HG03439 (cell line): Measurements from ENCODE around the gene FBXO46.
"Not testable (repeated sequence)": the region's sequence is repeated elsewhere in the genome, so short reads cannot be mapped to it uniquely, and the experiment has no call there.

Experiments
- ATAC-seq: cut with Tn5 transposase; IDR thresholded peaks from one replicate; pipeline ENCODE4 v1.9.1; 2021; ENCODE audit warnings: mild to moderate bottlenecking, moderate library complexity; ENCODE audit not compliant: unreplicated experiment

Gene FBXO46

DNA sequence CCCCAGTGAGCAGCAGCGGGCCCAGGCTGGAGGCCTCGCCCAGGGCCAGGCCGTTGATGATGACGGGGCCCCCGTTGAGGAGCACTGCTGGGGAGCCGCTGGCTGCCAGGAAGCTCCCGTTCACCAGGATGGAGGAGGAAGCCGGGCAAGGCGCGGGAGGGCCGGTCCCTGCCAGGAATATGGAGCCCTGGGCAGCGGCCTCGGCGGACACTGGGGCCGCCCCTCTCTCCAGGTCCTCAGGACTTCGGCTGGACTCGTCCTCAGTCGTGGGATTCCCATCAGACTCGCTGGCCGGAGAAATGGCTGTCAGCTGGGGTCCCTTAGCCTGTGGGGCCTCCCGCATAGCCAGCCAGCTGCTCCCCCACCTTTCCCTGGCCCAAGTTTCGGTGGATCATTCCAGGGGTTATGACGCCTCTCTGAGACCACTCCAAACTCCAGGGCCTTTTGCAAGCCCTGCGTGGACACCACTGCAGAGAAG, 36.2 kb upstream of the FBXO46 start:
- ATAC-seq: no peak

DNA sequence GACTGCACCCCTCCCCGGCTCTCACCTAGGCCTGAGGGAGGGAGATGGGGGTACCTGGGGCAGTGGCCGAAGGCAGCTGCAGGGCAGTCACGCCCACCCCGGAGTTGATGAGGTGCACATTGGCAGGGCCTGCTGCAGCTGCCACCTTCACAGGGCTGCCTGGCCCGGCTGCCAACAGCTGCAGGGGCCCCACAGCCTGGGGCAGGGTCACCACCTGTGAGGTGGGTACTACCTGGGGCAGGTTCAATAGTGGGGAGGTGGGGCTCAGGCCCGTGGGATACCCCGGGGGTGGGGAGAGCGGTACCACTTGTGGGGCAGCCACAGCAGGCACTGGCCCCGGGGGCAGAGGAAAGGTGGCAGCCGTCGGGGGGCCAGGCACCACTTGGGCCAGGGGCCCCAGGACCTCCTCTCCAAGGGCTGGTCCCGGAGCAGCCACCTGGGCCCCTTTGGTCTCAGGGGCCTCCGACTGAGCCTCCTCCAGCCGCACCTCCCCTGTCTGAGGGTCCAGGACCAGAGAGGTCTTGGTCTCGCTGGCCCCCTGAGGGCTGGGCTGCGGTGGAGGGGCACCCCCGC, 35.7 kb upstream of the FBXO46 start:
- ATAC-seq: no peak

DNA sequence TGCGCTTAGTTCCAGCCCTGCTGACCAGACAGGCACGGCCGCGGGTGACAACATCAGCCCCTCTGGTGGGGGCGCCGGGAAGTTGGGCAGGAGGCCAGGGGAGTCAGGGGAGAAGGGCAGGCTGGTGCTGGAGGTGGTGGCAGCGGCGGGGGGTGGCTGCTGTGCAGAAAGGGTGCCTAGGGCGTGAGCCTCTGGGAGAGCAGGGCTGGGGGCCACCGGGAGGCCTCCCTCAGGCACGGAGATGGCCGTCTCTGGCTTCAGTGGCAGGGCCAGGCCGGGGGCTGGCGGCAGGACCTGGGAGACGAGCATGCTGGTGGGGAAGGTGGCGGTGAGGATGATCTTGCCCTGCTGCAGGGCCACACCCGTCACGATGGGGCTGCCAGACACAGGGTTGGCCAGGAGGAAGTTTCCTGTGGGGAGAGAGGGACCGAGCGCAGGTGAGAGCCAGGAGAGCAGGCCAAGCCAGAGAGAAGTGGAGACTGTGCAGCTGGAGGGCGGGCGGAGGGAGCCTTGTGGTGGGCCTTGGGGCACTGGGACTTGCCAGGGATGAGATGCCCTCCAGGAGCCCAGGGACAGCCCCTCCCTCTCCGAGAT, 35.1 kb upstream of the FBXO46 start:
- no peak for ATAC-seq

- no peak for ATAC-seq
Measured at GRCh38 chr19:45764945-45765701, 34.4 kb upstream of the FBXO46 start.

DNA sequence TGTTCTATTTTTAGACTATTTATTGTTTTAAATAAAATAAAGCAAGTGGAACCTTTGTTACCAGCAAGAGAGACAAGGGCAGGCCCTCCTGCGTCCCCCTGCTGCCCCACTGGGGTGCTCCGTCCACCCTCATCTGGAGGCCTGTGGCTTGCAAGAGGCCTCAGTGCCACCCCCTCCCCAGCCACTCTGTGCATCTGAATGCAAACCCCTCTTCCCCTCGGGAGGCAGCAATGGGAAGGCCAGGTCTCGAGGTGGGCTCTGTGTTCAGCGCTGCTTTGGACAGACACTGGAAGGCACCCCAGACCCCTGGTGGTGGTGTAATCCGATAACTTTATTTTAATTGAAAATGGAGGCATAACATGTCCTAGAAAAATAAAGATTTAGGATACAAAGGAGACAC, 33.8 kb upstream of the FBXO46 start:
- ATAC-seq: no peak

DNA sequence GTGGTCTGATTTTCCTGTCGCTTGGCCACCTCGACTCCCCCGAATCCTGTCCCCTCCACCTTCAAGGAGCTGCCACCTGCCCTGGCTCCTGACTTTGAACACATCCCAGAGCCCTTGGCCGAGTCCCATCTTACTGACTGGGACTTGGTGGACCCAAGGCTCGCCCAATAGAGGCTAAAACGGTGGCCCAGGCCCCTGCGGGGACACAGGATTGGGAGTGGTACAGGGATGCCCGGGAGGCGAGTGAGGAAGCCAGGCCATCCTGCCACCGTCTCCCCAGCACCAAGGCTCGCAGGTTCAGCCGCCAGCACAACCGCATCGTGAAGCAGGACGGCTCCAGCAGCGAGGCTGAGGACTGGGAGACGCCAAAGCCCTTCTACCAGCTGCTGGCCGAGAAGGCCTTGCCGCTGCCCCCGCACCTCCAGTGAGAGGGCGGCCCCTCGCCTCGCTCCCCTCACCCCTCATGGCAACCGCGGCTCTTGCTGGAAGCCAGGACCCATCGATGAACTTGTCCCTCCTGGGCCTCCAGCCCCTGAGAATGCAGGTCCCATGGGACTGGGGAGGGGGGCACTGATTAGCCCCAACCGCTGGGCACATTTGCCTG, 33.1 kb upstream of the FBXO46 start:
- ATAC-seq: no peak

DNA sequence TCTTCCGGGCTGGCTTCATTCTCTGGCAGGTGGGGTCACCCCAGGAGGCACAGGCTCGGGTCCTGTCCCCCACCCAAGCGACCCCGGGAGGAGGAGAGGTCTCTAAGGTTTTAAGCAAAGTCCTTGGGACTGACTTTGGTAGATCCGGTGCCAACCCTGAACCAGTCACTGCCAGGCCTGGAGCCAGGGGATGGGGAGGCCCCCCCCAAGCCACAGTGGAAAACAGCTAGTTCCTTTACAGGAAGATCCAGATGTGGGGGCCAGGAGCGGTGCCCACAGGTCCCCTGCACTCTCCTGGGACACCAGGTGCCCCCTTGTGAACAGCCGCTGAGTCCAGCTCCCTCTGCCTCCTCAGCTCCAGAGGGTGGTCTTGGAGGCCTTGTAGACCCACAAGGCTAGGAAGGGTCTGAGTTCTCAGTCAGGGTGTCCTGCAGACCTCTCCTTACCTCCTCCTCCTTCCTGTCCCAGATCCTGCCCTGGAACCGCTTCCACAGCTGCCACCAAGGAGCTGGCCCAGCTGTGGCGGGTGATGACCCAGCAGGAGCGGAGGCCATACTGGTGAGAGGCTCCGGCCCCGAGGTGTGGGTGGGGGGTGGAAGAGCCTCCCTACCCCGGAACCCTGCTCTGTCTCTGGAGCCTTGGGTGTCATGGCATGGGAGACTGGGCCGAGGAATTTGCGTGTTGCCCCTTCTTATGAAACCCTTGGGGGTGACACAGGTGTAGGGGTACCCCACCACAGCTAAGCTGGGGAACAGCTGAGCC, 32.4 kb upstream of the FBXO46 start:
- ATAC-seq: no peak

GRCh38 chr19:45761714-45762113, 31.0 kb upstream of the FBXO46 start:
- no peak for ATAC-seq

DNA sequence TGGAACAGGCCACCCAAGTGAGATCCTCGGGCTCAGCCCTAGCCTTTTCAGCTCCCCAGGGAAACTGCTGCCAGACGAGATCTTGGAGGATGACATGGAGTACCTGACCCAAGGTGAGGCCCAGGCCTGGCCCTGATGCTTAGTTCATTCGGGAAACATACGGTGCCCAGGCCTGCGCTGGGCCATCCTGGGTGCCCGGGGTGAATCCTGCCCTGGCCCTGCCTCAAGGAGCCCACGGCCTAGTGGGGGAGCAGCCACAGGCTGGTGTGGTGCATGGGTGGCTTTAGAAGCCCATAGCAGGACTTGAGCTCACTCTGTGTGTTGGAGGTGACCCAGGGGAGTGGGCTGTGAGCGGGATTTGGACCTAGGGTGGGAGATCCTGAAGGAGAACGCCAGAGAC, 28.2 kb upstream of the FBXO46 start:
- ATAC-seq: no peak

DNA sequence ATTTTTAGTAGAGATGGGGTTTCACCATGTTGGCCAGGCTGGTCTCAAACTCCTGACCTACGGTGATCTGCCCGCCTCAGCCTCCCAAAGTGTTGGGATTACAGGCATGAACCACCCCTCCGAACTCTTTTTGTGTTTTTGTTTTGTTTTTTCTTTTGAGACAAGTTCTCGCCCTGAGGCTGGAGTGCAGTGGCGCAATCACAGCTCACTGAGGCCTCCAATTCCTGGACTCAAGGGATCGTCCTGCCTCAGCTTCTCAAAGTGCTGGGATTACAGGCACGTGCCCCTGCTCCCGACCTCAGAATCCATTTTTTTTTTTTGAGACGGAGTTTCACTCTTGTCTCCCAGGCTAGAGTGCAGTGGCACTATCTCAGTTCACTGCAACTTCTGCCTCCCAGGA, 27.0 kb upstream of the FBXO46 start:
- no peak for ATAC-seq

DNA sequence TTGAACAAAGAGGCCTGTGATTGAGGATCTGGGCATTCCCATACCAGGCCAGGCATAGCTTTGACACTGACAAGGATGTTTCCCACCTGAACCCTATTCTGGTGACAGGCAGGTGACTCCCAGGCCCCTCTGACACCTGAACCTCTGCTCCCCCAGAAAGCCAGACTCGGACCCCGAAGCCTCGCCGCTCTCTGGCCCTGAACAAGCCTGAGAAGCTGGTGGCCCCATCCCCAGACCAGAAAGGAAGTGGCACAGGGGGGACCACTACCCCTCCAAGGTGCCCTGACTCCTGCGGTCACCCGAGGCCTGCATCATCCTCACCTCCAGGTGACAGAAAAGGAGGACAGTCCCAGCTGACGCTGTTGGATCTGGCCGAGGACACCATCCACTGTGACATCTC, 23.6 kb upstream of the FBXO46 start:
- ATAC-seq: no peak

GRCh38 chr19:45753548-45753947, 22.9 kb upstream of the FBXO46 start:
- no peak for ATAC-seq

- no peak for ATAC-seq
Measured at GRCh38 chr19:45752639-45753038, 21.9 kb upstream of the FBXO46 start.

DNA sequence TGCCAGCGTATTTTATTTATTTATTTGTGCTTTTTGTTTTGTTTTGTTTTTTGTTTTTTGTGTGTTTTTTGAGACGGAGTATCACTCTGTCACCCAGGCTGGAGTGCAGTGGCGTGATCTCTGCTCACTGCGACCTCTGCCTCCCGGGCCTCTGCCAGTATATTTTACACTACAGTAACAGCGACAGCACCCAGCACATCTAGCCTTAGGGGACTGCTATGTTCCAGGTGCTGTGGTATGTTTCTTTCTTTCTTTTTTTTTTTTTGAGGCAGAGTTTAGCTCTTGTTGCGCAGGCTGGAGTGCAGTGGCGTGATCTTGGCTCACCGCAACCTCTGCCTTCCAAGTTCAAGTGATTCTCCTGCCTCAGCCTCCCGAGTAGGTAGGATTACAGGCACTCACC, 20.8 kb upstream of the FBXO46 start:
- not testable (repeated sequence) for ATAC-seq

GRCh38 chr19:45747513-45747912, 16.8 kb upstream of the FBXO46 start:
- no peak for ATAC-seq

- no peak for ATAC-seq
Measured at GRCh38 chr19:45746866-45747265, 16.2 kb upstream of the FBXO46 start.

DNA sequence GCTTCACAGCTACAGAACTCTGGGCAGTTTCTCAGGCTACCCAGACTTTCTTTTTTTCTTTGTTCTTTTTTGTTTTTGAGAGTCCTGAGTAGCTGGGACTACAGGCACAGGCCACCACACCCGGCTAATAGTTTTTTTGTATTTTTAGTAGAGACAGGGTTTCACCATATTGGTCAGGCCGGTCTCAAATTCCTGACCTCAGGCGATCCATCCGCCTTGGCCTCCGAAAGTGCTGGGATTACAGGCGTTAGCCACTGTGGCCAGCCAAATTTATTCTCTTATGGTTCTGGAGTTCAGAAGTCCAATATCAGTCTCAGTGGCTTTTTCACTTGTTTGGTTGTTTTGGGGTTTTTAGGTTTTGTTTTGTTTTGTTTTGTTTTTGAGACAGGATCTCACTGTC, 14.9 kb upstream of the FBXO46 start:
- no peak for ATAC-seq

DNA sequence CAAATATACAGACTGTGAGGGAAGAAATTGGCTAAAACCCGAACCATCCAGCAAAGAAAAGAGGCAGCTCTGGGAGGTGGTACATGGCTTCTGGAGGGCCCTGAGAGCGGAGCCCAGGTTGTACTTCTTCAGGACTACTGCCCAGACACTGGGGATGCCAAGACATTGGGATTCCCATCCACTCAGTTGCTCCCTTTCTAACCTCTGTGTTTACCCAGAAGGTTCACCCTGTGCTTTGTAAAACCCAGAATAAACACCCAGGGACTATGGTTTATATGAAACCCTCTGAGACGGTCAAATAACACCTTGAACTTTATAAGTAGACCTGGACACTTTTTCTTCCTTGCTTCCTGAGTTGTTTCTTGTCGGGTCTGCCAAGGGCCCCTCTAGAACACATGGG, 12.3 kb upstream of the FBXO46 start:
- ATAC-seq: no peak

DNA sequence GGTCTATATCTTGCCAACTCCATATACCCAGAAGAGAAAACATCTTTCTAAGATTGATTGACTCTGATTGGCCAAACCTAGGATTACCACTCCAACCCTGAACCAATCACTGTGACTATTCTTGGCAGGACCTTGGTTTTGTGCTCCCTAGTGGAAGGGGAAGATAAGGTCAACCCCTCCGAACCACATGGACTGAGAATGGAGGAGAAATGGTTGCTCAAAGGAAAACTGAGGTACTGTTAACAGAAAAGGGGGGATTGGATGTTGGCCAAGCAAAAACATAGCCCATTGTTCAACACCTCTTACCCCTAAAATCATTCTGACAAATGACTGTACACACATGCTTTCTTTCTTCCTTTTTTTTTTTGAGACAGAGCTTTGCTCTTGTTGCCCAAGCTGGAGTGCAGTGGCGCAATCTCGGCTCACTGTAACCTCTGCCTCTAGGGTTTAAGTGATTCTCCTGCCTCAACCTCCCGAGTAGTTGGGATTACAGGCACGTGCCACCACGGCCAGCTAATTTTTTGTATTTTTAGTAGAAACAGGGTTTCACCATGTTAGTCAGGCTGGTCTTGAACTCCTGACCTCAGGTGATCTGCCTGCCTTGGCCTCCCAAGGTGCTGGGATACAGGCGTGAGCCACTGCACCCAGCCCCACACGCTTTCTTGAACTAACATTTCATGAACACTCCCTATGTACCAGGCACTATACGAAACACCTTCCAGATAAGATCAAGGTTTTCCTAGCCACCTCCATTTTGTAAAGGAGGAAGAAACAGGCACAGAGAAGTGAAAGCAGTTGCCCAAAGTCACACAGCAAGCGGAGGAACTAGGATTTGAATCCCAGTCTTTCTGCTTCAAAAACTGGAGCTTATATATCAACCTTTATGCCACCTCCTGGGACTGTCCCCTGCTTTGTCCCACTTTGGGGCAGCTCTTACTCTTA, 9.1 kb upstream of the FBXO46 start:
- ATAC-seq: no peak

DNA sequence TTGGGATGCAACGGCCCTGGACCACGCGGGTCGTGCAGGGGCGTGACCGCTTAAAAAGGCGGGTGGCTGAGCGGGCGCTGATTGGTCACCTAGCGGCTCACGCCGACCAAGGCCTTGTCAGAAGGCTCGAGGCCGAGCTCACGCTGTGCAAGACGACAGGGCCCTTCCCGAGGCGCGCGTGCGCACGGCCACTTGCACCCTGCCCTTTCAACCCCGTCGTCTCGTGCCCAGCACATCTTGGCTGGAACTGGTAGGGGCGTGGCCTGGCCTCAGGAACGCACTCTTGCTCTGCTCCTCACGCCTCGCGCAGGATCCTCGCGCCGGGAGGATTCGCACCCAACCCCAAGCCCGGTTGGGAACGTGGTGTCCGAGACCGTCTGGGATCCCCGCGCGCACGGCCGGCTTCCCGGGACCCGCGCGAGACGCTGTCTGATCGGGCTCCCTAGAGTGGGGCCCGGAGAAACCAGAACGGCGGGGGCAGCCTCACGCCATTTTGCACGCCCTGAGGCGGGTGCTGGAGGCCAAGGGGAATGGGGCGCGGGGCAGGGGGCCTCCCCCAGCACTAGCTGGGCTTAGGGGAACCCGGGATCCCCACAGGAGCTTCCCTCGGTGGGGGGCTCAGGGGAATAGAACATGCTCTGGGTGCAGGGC, 2.6 kb upstream of the FBXO46 start, which contains the start of gene MEIOSIN:
TSS of gene MEIOSIN (plus strand) at position 280 of the 651 bp plus-strand sequence. CDS start 1,938 bp downstream, outside the sequence.
- ATAC-seq: no peak
